Esophagus muscularis mucosa (tissue), 4 donors: ENCODE data around the gene C1QTNF5.

ENCODE experiments used
- CTCF ChIP-seq, 3 experiments: fragments of 200-600 bp in 2 of 3; fragments of 450-650 bp in 1 of 3; sonication (generic) in 2 of 3; IDR thresholded peaks; one replicate each; pipeline ENCODE4 v1.5.1; 2017 to 2019; ENCODE audit warnings: antibody characterized with exemption in 3 of 3, mild to moderate bottlenecking in 2 of 3, moderate library complexity in 1 of 3
- EP300 ChIP-seq: sonication (generic); formaldehyde crosslinking; IDR thresholded peaks from one replicate; pipeline ENCODE4 v1.6.1; 2017; ENCODE audit warnings: antibody characterized with exemption
- POLR2A ChIP-seq: fragments of 450-650 bp; IDR thresholded peaks from one replicate; pipeline ENCODE4 v1.6.1; 2017; ENCODE audit warnings: antibody characterized with exemption, moderate library complexity, mild to moderate bottlenecking, low read depth

- TF ChIP-seq CTCF (IDR thresholded peaks at IDR 0.05) (no peak), POLR2A (no peak), EP300 (no peak)
Observed at GRCh38 chr11:119299416-119299815, 41.3 kb downstream of the C1QTNF5 start.
